H1 (cell line): ENCODE results near the gene LRCH3. TPM values are rescaled to one million over a fixed set of nuclear protein-coding genes. Genes with fewer than 3 reads are reported as not detected.
"Not testable (repeated sequence)": the region's sequence is repeated elsewhere in the genome, so short reads cannot be mapped to it uniquely, and the experiment has no call there.

Experiments
- CTCF ChIA-PET: fragments of 300-600 bp; sonication (Branson Sonifier 250); formaldehyde crosslinking; loops from one replicate; lab custom pipeline; 2021; ENCODE audit not compliant: partially characterized antibody; lab: Charles Lee
- POLR2A ChIA-PET: fragments of 300-600 bp; sonication (Branson Sonifier 250); formaldehyde crosslinking; loops from one replicate; lab custom pipeline; 2021; ENCODE audit warnings: inconsistent platforms; ENCODE audit not compliant: partially characterized antibody; lab: Charles Lee
- DNase-seq, 2 experiments: peaks; one replicate each; pipeline versions ENCODE4 v3.0.0 to v3.0.0-alpha.2; 2010 to 2022; ENCODE audit warnings: low spot score in 2 of 2, low read depth in 1 of 2, mixed read lengths in 1 of 2
- FAIRE-seq: peaks from 2 replicates; lab custom pipeline; 2011; peaks lifted over from hg19 to GRCh38; lab: Jason Lieb, UNC
- H2AFZ ChIP-seq: 2 replicates; pipeline ENCODE4 v1.8.1; 2012; ENCODE audit warnings: low read length, inconsistent platforms
- H2AK5ac ChIP-seq: 2 replicates; pipeline ENCODE4 v1.6.1; 2013; ENCODE audit warnings: low read depth, low read length
- H2BK120ac ChIP-seq: replicated peaks from 2 replicates; pipeline ENCODE3; 2013; ENCODE audit warnings: low read depth, low read length, inconsistent platforms
- H2BK12ac ChIP-seq: 2 replicates; pipeline ENCODE4 v1.6.1; 2013; ENCODE audit warnings: low read depth, low read length
- H2BK15ac ChIP-seq: 2 replicates; pipeline ENCODE4 v1.6.1; 2013; ENCODE audit warnings: low read length
- H2BK20ac ChIP-seq: 2 replicates; pipeline ENCODE4 v1.6.1; 2013; ENCODE audit warnings: low read length
- H2BK5ac ChIP-seq: 2 replicates; pipeline ENCODE4 v1.6.1; 2013; ENCODE audit warnings: low read depth, low read length
- H3K14ac ChIP-seq: 2 replicates; pipeline ENCODE4 v1.6.1; 2013; ENCODE audit warnings: inconsistent platforms; ENCODE audit not compliant: insufficient read length
- H3K18ac ChIP-seq: 2 replicates; pipeline ENCODE4 v1.6.1; 2013; ENCODE audit warnings: low read length; ENCODE audit errors: extremely low read depth
- H3K23ac ChIP-seq: 2 replicates; pipeline ENCODE4 v1.6.1; 2013; ENCODE audit warnings: inconsistent platforms; ENCODE audit not compliant: insufficient read length
- H3K23me2 ChIP-seq: 2 replicates; pipeline ENCODE4 v1.6.1; 2013; ENCODE audit warnings: low read depth, low read length
- H3K27ac ChIP-seq: 2 replicates; pipeline ENCODE4 v1.6.1; 2011; ENCODE audit warnings: low read depth, low read length, inconsistent platforms
- H3K27me3 ChIP-seq, 4 experiments: replicated peaks in 1 of 4; 1 replicate in 1 of 4; 2 replicates in 3 of 4; pipeline versions ENCODE4 v1.6.1 to v1.8.1; 2011 to 2013; ENCODE audit warnings: low read length in 3 of 4, mild to moderate bottlenecking in 3 of 4, inconsistent platforms in 2 of 4, mixed read lengths in 2 of 4, moderate library complexity in 1 of 4; ENCODE audit not compliant: control insufficient read depth in 3 of 4, insufficient read depth in 3 of 4; ENCODE audit errors: extremely low read depth in 1 of 4
- H3K36me3 ChIP-seq, 4 experiments: 2 replicates each; pipeline versions ENCODE4 v1.6.1 to v1.8.1; 2011 to 2013; ENCODE audit warnings: mild to moderate bottlenecking in 4 of 4, low read length in 3 of 4, moderate library complexity in 2 of 4, control low read depth in 1 of 4, inconsistent platforms in 1 of 4; ENCODE audit not compliant: insufficient read depth in 4 of 4, control insufficient read depth in 2 of 4
- H3K4ac ChIP-seq: replicated peaks from 2 replicates; pipeline ENCODE3; 2013; ENCODE audit warnings: low read length, low read depth, mixed read lengths, inconsistent platforms; ENCODE audit not compliant: insufficient read length
- H3K4me1 ChIP-seq, 4 experiments: replicated peaks in 1 of 4; 1 replicate in 1 of 4; 2 replicates in 3 of 4; pipeline versions ENCODE4 v1.6.1 to v1.8.1; 2011 to 2013; ENCODE audit warnings: low read length in 3 of 4, inconsistent platforms in 2 of 4, mixed read lengths in 1 of 4; ENCODE audit not compliant: insufficient read depth in 4 of 4, control insufficient read depth in 3 of 4
- H3K4me2 ChIP-seq, 2 experiments: 2 replicates each; pipeline versions ENCODE4 v1.6.1 to v1.8.1; 2011 to 2013; ENCODE audit warnings: low read depth in 2 of 2, low read length in 2 of 2, control low read depth in 1 of 2, inconsistent platforms in 1 of 2, mild to moderate bottlenecking in 1 of 2; ENCODE audit not compliant: insufficient read depth in 1 of 2
- H3K4me3 ChIP-seq, 4 experiments: fragments of 200-600, 300-600 bp in 1 of 4; sonication (generic), shearing (Covaris generic), sonication (Bioruptor Twin) in 1 of 4; 2 replicates each; pipeline versions ENCODE4 v1.5.1 to v1.8.1; 2011 to 2016; ENCODE audit warnings: low read length in 4 of 4, low read depth in 3 of 4, control low read depth in 2 of 4, inconsistent platforms in 2 of 4, mild to moderate bottlenecking in 2 of 4, mixed read lengths in 1 of 4, moderate library complexity in 1 of 4; ENCODE audit not compliant: insufficient read depth in 2 of 4; ENCODE audit errors: extremely low read depth in 1 of 4
- H3K56ac ChIP-seq: replicated peaks from 2 replicates; pipeline ENCODE3; 2013; ENCODE audit warnings: low read depth, mild to moderate bottlenecking, mixed read lengths, low read length, inconsistent platforms; ENCODE audit not compliant: insufficient read length
- H3K79me1 ChIP-seq: 2 replicates; pipeline ENCODE4 v1.6.1; 2013; ENCODE audit warnings: low read depth, low read length, control low read depth
- H3K79me2 ChIP-seq, 2 experiments: 2 replicates each; pipeline versions ENCODE4 v1.6.1 to v1.8.1; 2012 to 2013; ENCODE audit warnings: low read length in 2 of 2, mild to moderate bottlenecking in 2 of 2, inconsistent platforms in 1 of 2; ENCODE audit not compliant: insufficient read depth in 2 of 2, control insufficient read depth in 1 of 2
- H3K9ac ChIP-seq, 4 experiments: replicated peaks in 1 of 4; 1 replicate in 1 of 4; 2 replicates in 3 of 4; pipeline versions ENCODE4 v1.6.1 to v1.8.1; 2011 to 2013; ENCODE audit warnings: low read depth in 3 of 4, low read length in 3 of 4, control low read depth in 2 of 4, mild to moderate bottlenecking in 2 of 4, moderate library complexity in 2 of 4, inconsistent platforms in 1 of 4; ENCODE audit errors: extremely low read depth in 1 of 4
- H3K9me3 ChIP-seq, 2 experiments: 2 replicates each; pipeline versions ENCODE4 v1.6.1 to v1.8.1; 2012 to 2013; ENCODE audit warnings: mild to moderate bottlenecking in 2 of 2, moderate library complexity in 2 of 2, control low read depth in 1 of 2, inconsistent platforms in 1 of 2, low read depth in 1 of 2, low read length in 1 of 2, mixed read lengths in 1 of 2; ENCODE audit not compliant: insufficient read depth in 2 of 2
- H4K20me1 ChIP-seq, 2 experiments: replicated peaks in 1 of 2; 2 replicates each; pipeline versions ENCODE3 to v1.8.1; 2011 to 2013; ENCODE audit warnings: inconsistent platforms in 2 of 2, low read length in 2 of 2, mild to moderate bottlenecking in 1 of 2; ENCODE audit not compliant: insufficient read depth in 2 of 2, control insufficient read depth in 1 of 2
- H4K5ac ChIP-seq: 2 replicates; pipeline ENCODE4 v1.6.1; 2013; ENCODE audit warnings: low read length, low read depth, mixed read lengths, inconsistent platforms; ENCODE audit not compliant: insufficient read length
- H4K8ac ChIP-seq: 2 replicates; pipeline ENCODE4 v1.8.0; 2013; ENCODE audit warnings: mild to moderate bottlenecking, moderate library complexity, low read length, inconsistent platforms; ENCODE audit not compliant: insufficient read depth; ENCODE audit errors: extremely low read depth
- H4K91ac ChIP-seq: replicated peaks from 2 replicates; pipeline ENCODE3; 2013; ENCODE audit warnings: low read length, mixed read lengths, inconsistent platforms; ENCODE audit not compliant: insufficient read length
- WGBS, 2 experiments: shearing (Covaris generic) in 1 of 2; methylation state at CpG; one replicate each; pipeline versions ENCODE4 v1.1.6 to v1.1.7; 2013 to 2015; ENCODE audit warnings: low lambda C conversion rate in 2 of 2, mixed read lengths in 2 of 2, inconsistent platforms in 1 of 2, low coverage in 1 of 2, missing lambda C conversion rate in 1 of 2; ENCODE audit not compliant: insufficient replicate concordance in 2 of 2, insufficient coverage in 1 of 2, insufficient read length in 1 of 2; ENCODE audit errors: extremely low coverage in 1 of 2, missing lambda C conversion rate in 1 of 2; 5-methylcytosine and 5-hydroxymethylcytosine counted together
- polyA plus RNA-seq, 7 experiments: library from polyadenylated mRNA; depleted of rRNA in 3 of 7; stranded (reverse) in 5 of 7; unstranded in 2 of 7; fragments of >200 nt in 5 of 7; fragments of 200-250 nt in 2 of 7; gene quantifications; 1 replicate in 5 of 7; 2 replicates in 1 of 7; 4 replicates in 1 of 7; pipeline versions ENCODE4 v1.2.1 to v1.2.3, GENCODE V29; 2011 to 2013; ENCODE audit warnings: missing spikeins in 2 of 7, mixed read lengths in 2 of 7
- total RNA-seq: library from RNA; stranded (reverse); fragmentation: NEBNext Ultra II Directional; extraction: Animal tissue kit (Norgen Biotek cat#: 25700); gene quantifications from 2 replicates; pipeline ENCODE4 v1.2.1, GENCODE V29; 2021

Gene LRCH3
- total and polyA plus RNA-seq, 2 of the 8 experiments (the other 6 are each of a cell fraction or from before 2014, with no cell fraction given): 58.4 to 66.0 TPM

DNA sequence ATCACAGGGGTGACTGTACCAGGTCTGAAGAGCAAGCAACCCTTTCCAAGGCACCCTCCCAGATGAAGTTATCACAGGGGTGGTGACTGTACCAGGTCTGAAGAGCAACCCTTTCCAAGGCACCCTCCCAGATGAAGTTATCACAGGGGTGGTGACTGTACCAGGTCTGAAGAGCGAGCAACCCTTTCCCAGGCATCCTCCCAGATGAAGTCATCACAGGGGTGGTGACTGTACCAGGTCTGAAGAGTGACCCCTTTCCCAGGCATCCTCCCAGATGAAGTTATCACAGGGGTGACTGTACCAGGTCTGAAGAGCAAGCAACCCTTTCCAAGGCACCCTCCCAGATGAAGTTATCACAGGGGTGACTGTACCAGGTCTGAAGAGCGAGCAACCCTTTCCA is 117.5 kb downstream of the LRCH3 start:
- not testable (repeated sequence) for H3K56ac ChIP-seq, H3K36me3 ChIP-seq, H2BK20ac ChIP-seq, H2AFZ ChIP-seq, H3K4me1 ChIP-seq, H3K23me2 ChIP-seq, H4K8ac ChIP-seq, H3K27ac ChIP-seq, H3K14ac ChIP-seq, H2BK15ac ChIP-seq, H2BK120ac ChIP-seq, H3K79me1 ChIP-seq, FAIRE-seq, H3K9ac ChIP-seq, H3K18ac ChIP-seq, H2BK5ac ChIP-seq, H4K5ac ChIP-seq, H3K79me2 ChIP-seq, H3K4me3 ChIP-seq, DNase-seq, H3K9me3 ChIP-seq, H3K27me3 ChIP-seq, H2BK12ac ChIP-seq, H3K23ac ChIP-seq, H3K4me2 ChIP-seq, H2AK5ac ChIP-seq, H4K20me1 ChIP-seq, H3K4ac ChIP-seq, H4K91ac ChIP-seq
- POLR2A ChIA-PET: interaction anchor here (0.6 to 0.8 kb wide), 2 partner anchors 18 to 51 kb away, joined by 3 to 5 read pairs; no protein-coding TSS in a partner anchor
- WGBS, 2 experiments: 83% methylated on average over 2 of the region's 2 CpGs; no CpG with 5 or more reads in 1 of the 2 experiments
- CTCF ChIA-PET: interaction anchor here (7.0 kb wide), 1 partner anchor 34 kb away, joined by 22 read pairs; no protein-coding TSS in a partner anchor
